Panc1 (cell line): Measurements from ENCODE around the gene ACSM5.
"Not testable (repeated sequence)": the region's sequence is repeated elsewhere in the genome, so short reads cannot be mapped to it uniquely, and the experiment has no call there.

Source experiments
- CTCF ChIP-seq: fragments of 450-650 bp; IDR thresholded peaks from 2 replicates; pipeline ENCODE4 v1.5.1; 2017; ENCODE audit warnings: mild to moderate bottlenecking
- POLR2AphosphoS5 ChIP-seq: IDR thresholded peaks from 2 replicates; pipeline ENCODE4 v1.6.1; 2012; ENCODE audit warnings: mild to moderate bottlenecking, low read depth, low read length, moderate library complexity
- SIN3A ChIP-seq: IDR thresholded peaks from 2 replicates; pipeline ENCODE4 v1.6.1; 2012; ENCODE audit warnings: low read depth, mild to moderate bottlenecking, low read length, moderate library complexity, borderline replicate concordance; ENCODE audit not compliant: insufficient read depth
- TCF7L2 ChIP-seq: IDR thresholded peaks from 2 replicates; pipeline ENCODE4 v1.6.1; 2011; ENCODE audit warnings: mild to moderate bottlenecking, low read depth, low read length, inconsistent platforms
- TF ChIP-seq, protein P1 (sequence below), 2 experiments: IDR thresholded peaks; 2 replicates each; pipeline ENCODE4 v1.6.1; 2011 to 2012; ENCODE audit warnings: low read depth in 2 of 2, control low read depth in 1 of 2, low read length in 1 of 2, mild to moderate bottlenecking in 1 of 2, moderate library complexity in 1 of 2; ENCODE audit not compliant: insufficient read depth in 1 of 2

GRCh38 chr16:20468954-20469353 is 59.6 kb downstream of the ACSM5 start:
- TF ChIP-seq POLR2AphosphoS5, CTCF, TCF7L2, SIN3A: not testable (repeated sequence)
- TF ChIP-seq, protein P1, sequence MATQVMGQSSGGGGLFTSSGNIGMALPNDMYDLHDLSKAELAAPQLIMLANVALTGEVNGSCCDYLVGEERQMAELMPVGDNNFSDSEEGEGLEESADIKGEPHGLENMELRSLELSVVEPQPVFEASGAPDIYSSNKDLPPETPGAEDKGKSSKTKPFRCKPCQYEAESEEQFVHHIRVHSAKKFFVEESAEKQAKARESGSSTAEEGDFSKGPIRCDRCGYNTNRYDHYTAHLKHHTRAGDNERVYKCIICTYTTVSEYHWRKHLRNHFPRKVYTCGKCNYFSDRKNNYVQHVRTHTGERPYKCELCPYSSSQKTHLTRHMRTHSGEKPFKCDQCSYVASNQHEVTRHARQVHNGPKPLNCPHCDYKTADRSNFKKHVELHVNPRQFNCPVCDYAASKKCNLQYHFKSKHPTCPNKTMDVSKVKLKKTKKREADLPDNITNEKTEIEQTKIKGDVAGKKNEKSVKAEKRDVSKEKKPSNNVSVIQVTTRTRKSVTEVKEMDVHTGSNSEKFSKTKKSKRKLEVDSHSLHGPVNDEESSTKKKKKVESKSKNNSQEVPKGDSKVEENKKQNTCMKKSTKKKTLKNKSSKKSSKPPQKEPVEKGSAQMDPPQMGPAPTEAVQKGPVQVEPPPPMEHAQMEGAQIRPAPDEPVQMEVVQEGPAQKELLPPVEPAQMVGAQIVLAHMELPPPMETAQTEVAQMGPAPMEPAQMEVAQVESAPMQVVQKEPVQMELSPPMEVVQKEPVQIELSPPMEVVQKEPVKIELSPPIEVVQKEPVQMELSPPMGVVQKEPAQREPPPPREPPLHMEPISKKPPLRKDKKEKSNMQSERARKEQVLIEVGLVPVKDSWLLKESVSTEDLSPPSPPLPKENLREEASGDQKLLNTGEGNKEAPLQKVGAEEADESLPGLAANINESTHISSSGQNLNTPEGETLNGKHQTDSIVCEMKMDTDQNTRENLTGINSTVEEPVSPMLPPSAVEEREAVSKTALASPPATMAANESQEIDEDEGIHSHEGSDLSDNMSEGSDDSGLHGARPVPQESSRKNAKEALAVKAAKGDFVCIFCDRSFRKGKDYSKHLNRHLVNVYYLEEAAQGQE (IDR thresholded peaks at IDR 0.05; ENCODE audit: insufficient read depth in 1 of 2, low read depth in 2 of 2, low read length in 1 of 2), result peak in 1 of 2 experiments; percentile 62; a peak in 2 of 4 replicates
